Middle frontal gyrus (tissue), 1 donor: ENCODE measurements around the gene CATSPERD.
"Not testable (repeated sequence)": the region's sequence is repeated elsewhere in the genome, so short reads cannot be mapped to it uniquely, and the experiment has no call there.

Source experiments
- DNase-seq: peaks from one replicate; pipeline ENCODE4 v3.0.0-alpha.2; 2015; ENCODE audit warnings: low spot score; ENCODE audit errors: extremely low spot score

CATSPERD gene

DNA sequence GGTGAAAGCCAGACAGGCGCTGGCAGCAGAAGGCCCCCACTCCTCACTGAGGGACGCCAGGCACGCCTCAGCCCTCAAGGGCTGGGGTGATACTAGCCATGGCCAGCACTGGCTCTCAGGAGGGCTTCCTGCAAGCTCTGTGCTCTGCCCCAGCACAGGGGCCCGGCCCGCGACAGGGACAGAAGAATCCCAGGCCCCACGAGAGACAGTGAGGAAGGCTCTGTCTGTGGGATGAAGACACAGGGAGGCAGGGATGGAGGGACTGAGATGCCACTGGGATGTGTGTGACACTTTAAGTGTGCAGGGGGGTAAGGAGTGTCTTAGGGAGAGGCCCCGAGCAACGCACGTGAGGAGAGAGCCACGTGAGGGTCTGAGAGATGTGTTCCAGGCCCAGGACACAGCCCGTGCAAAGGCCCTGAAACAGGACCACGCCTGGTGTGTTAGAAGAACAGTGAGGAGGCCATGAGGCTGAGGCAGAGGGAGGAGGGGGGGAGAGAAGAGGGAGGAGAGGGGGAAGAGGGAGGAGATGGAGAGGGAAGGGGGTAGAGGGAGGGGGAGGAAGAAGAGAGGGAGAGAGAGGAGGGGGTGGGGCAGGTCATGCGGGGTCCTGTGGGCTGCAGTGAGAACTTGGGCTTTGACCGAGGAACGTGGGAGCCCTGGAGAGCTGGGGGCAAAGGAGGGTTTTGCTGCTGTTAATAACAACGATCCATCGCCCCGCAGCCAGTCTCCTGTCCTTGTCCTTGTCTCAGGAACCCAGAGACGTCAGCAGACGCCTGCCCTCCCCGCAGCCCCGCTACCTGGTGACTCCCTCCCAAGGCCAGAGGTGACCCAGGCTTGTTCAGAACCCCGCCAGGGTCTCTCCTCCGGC lies 23.2 kb upstream of the CATSPERD start:
- DNase-seq = no peak

DNA sequence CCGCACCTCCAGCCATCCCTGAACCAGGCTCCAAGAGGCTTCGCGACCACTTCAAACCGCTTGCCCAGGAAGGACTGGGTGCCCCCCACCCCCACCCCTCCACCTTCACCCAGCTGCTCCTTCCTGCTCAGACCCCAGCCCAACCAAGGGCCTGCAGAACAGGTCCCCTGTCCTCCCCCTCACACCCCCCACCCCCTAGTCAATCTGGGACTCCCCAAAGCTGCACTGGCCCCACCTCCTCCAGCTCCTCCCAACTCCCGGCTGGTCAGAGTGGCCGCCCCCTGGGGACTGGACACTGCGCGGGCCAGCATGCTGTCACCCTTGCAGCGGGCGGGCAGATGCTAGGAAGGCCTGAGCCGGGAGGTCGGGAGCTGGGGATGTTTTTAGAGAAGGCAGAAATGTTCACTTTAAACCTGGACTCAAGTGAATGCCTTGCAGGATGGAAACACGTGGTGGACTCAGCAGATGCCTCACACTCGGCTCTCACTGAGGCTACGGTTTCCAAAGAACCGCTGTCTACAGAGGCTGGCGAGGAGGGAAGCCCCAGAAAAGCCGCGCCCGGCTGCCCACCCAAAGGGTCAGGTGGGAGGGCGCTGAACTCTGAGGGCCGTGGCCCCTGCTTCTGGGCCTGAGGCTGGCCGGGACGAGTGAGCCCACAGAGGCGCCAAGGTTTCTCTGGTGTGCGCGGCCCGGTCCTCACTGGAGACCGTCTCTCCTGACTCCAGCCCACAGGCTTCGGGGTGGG lies 22.4 kb upstream of the CATSPERD start:
- no peak for DNase-seq

DNA sequence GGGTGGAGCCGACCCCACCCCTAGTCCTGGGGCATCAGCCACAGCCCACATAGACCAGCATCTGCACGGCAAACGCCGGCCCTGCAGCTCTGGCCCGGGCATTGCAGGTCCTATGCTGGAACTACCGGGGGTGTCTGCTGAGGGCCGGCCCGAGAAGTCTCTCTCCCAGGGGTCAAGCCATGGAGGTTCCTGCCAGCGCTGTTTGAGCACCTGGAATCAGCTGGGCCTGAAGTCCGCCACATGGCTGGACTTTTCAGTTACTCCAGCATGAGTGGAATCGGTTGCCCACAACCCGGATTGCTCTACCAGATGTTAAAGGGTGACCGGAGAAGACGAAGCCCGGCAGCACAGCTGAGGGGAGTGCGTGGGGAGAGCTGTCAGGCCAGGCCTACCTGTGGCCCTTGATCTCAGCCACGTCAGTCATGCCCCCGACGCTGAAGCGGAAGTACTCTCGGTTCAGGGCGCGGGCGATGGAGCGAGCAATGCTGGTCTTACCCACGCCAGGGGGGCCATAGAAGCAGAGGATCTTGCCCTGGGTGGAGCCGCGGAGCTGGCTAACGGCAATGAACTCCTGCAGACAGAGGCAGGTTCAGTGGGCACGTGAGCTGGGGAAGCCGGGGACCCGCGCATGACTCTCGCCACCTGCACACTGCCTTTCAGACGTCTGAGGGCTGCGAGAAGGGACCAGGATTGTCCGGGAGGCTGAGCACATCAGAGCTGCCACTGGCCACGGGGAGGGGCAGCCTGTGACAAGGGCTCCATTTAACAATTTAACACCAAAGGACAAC lies 21.6 kb upstream of the CATSPERD start:
- no peak for DNase-seq

GRCh38 chr19:5700455-5701092 lies 19.9 kb upstream of the CATSPERD start:
- no peak for DNase-seq

DNA sequence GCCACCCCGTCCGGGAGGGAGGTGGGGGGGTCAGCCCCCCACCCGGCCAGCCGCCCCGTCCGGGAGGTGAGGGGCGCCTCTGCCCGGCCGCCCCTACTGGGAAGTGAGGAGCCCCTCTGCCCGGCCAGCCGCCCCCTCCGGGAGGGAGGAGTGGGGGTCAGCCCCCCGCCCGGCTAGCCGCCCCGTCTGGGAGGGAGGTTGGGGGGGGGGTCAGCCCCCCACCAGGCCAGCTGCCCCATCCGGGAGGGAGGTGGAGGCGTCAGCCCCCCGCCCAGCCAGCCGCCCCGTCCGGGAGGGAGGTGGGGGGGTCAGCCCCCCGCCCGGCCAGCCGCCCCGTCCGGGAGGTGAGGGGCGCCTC lies 18.4 kb upstream of the CATSPERD start:
- not testable (repeated sequence) for DNase-seq

GRCh38 chr19:5703819-5704818 lies 16.3 kb upstream of the CATSPERD start:
- DNase-seq = no peak

DNA sequence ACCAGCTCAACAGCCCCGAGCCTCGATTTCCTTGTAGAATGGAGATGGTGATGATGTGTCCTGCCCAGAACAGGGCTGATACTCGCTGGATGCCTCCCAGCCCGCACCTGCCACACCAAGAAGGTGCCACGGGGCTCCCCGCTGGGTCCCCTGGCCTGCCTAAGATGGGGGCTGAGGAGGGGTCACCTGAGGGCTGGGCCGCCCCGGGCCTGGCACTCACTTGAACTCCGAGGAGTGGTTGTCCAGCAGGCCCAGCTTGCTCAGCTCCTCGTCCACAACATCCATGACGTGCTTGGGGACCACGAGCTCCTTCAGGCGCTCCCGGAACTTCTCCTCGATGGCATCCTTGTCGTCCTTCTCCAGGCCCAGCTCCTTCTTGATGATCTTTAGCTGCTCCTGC lies 14.9 kb upstream of the CATSPERD start:
- DNase-seq = no peak

DNA sequence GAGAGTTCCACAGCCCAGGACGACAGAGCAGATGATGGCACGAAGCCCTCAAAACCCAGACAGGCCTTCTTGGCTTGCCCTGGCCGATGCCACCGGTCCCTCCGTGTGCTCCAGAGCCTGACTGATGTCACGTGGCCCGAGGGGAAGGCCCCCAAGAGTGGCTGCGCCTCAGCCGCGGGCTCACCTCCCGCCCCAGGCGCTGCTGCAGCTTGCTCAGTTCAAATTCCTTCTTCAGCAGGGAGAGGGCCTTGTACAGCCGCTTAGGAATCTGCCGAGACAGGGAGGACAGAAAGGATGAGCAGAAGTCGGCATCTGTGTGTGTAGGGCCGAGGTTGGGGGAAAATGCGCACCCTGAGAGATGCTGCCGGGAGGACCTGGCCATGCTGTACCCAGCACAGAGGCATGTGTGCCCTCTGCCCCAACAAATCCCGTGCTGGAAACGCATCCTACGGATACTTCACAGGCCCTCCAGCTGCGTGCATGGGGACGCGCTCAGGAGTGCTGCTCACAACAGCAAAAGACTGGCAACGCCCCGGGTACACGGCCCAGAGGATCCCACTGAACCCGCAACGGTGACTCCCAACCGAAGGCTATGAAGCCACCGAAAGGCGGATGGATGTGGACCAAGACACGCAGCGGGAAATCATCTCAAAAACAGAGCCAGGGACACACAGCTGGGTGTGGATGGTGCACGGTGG lies 13.4 kb upstream of the CATSPERD start:
- no peak for DNase-seq

DNA sequence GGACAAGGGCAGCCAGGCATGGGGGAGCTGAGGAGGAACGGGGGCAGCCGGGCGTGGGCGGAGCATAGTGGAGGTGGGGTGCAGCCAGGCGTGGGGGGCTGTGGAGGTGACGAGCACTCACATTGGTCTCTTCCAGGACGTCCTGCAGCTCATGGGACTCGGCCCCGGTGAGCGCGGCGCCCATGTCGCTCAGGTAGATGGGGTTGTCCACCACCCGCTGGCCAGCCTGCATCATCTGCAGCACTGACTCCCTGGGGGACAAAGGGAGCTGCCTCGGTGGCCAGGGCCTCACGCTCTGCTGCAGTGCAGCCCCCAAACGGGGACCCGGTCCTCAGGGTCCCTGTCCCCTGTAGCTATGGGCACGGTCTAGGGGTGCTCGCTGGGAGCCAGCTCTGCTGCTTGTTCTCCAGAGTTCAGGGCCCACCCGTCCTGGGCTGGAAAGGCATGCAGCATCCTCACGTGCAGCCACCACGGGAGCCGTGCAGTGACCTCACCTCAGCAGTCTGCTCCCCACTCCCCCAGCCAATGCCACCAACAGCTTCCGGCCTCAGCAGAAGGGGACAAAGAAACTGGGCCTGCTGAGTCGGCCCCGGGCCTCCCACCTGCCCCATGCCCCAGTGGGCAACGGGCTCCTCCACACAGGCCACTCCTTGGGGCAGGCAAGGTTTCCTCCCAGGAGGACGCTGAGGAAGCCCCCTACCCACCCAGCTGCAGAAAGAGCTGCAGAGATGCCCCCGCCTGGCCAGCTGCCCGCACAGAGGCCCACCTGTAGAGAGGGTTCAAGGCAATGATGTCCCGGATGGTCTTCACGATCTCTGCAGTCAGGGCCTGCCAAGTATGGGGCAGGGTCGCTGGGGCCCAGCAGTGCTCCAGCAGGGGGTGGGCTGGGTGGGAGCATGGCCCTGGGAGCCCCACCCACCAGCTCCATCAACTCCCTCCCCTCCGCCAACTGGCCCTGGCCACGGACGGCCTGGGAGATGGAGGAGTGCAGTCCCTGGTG lies 12.6 kb upstream of the CATSPERD start:
- no peak for DNase-seq

GRCh38 chr19:5711025-5711424 lies 9.4 kb upstream of the CATSPERD start:
- DNase-seq = no peak

DNA sequence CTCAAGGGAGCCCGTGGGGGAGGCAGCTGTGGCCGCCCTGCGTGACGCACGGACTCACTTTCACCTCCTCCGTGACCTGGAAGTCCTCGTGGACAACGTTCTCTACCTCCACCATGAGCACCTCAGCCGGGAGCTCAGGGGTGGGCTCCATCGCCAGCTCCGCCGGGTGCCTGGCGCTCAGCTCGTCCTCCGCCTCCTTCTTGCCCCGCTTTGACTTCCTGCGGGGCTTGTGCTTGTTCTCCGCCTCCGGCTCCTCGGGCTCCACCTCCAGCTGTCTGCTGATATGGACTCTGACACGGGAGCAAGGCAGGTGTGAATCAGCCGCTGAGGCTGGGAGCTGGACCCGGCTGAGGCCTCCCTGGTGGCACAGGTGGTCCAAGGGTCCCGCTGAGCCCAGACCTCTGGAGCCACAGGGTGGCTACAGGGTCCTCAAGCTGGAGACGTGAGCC lies 8.7 kb upstream of the CATSPERD start:
- DNase-seq = no peak

GRCh38 chr19:5713228-5713627 lies 7.2 kb upstream of the CATSPERD start:
- no peak for DNase-seq

- no peak for DNase-seq
These were observed 5.6 kb upstream of the CATSPERD start for GRCh38 chr19:5714816-5715215.

DNA sequence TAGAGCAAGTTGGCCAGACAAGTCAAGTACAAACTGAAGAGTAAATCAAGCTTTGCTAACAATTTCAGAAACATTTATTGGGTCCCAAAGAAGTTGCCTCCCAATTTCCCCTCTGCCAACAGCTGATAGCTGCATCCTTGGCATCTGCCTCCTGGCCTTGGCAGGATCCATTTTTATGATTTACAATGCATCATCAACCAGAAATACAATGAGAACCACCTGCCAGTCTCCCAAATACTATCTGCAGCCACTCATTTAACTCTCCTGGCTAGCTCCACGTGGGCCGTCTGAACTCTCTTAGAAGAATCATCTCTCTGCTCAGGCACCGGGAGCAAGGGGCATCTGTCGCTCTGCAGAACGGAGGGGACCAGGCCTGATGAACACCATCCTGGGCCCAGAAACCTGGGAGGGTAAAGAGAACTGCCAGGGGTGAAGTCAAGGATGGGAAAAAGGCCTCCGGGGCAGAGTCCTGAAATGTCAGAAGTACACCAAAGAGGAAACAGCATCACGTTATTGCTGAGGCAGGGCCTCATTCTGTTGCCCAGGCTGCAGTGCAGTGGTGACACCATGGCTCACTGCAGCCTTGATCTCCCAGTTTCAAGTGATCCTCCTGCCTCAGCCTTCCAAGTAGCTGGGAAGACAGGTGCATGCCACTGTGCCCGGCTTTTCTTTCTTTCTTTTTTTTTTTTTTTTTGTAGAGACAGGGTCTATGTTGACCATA lies 3.1 kb upstream of the CATSPERD start:
- DNase-seq = no peak

GRCh38 chr19:5718037-5718578 lies 2.3 kb upstream of the CATSPERD start:
- no peak for DNase-seq

DNA sequence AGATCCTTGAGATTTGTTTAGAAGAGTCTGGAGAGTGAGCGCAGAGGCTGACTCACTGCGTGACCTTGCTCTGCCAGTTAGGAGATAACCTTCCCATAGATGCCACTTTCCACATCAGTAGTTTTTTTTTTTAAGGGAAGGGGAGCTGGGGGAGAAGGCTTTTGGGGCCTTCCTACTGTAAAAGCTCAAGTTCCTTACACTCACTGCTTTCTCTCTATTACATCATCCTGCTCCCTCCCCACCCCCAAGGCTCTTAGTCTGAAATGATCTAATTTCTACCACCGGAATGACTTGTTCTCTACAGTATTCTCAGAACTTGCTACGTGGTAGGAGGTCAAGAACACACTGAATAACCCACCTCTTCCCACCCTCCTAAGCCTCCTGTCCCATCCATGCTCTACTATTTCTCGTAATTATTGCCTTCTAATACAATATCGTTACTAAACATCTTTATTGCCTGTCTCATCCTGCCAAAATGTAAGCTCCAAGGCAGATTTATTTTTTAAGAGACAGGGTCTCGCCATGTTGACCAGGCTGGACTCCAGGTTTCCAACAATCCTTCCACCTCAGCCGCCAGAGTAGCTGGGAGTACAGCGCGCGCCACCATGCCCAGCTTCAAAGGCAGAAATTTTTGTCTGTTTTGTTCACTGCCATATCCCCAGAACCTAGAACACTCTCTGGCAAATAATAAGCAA lies 1.7 kb upstream of the CATSPERD start:
- no peak for DNase-seq
